Fibroblast of skin of right biceps (primary cell): ENCODE results near the gene NECTIN2.
"Not testable (repeated sequence)": the region's sequence is repeated elsewhere in the genome, so short reads cannot be mapped to it uniquely, and the experiment has no call there.

Experiments used
- DNase-seq: peaks from one replicate; pipeline ENCODE4 v3.0.0-alpha.2; 2013

NECTIN2 gene

GRCh38 chr19:44887648-44888047 is 41.6 kb downstream of the NECTIN2 start:
- no peak for DNase-seq

GRCh38 chr19:44888335-44888734 is 42.2 kb downstream of the NECTIN2 start:
- not testable (repeated sequence) for DNase-seq

GRCh38 chr19:44889830-44890365 is 43.8 kb downstream of the NECTIN2 start:
- no peak for DNase-seq

- peak; percentile 100 for DNase-seq
These were observed 44.4 kb downstream of the NECTIN2 start for GRCh38 chr19:44890366-44891015.

GRCh38 chr19:44891016-44891882 is 45.2 kb downstream of the NECTIN2 start, which contains the start of gene TOMM40:
TSS of gene TOMM40 (plus strand) at chr19:44891254. CDS start at chr19:44891416, 162 bp downstream.
- DNase-seq, result no peak

GRCh38 chr19:44892932-44893331 is 46.8 kb downstream of the NECTIN2 start:
- no peak for DNase-seq

GRCh38 chr19:44893332-44894051 is 47.4 kb downstream of the NECTIN2 start:
- DNase-seq, result no peak

GRCh38 chr19:44894052-44894400 is 47.9 kb downstream of the NECTIN2 start:
- no peak for DNase-seq

- DNase-seq, result no peak
These were observed 48.8 kb downstream of the NECTIN2 start for GRCh38 chr19:44894946-44895345.

GRCh38 chr19:44897835-44898234 is 51.7 kb downstream of the NECTIN2 start:
- DNase-seq, result no peak

- no peak for DNase-seq
These were observed 54.5 kb downstream of the NECTIN2 start for GRCh38 chr19:44900328-44901244.

- no peak for DNase-seq
These were observed 57.1 kb downstream of the NECTIN2 start for GRCh38 chr19:44903216-44903601.

- no peak for DNase-seq
These were observed 57.7 kb downstream of the NECTIN2 start for GRCh38 chr19:44903602-44904425.

GRCh38 chr19:44904426-44904994 is 58.4 kb downstream of the NECTIN2 start:
- DNase-seq, result no peak

GRCh38 chr19:44905437-44906160 is 59.5 kb downstream of the NECTIN2 start, which contains the start of gene APOE:
TSS of gene APOE (plus strand) at chr19:44905796. CDS start at chr19:44906625, 829 bp downstream.
- no peak for DNase-seq

- no peak for DNase-seq
These were observed 61.5 kb downstream of the NECTIN2 start for GRCh38 chr19:44907613-44908012.

- no peak for DNase-seq
These were observed 62.2 kb downstream of the NECTIN2 start for GRCh38 chr19:44908074-44908835.

GRCh38 chr19:44908836-44909261 is 62.8 kb downstream of the NECTIN2 start:
- no peak for DNase-seq

GRCh38 chr19:44909775-44910174 is 63.7 kb downstream of the NECTIN2 start:
- no peak for DNase-seq
